Measurements from ENCODE around the gene ANTXR2.
"Not testable (repeated sequence)": the region's sequence is repeated elsewhere in the genome, so short reads cannot be mapped to it uniquely, and the experiment has no call there.

Gene ANTXR2

DNA sequence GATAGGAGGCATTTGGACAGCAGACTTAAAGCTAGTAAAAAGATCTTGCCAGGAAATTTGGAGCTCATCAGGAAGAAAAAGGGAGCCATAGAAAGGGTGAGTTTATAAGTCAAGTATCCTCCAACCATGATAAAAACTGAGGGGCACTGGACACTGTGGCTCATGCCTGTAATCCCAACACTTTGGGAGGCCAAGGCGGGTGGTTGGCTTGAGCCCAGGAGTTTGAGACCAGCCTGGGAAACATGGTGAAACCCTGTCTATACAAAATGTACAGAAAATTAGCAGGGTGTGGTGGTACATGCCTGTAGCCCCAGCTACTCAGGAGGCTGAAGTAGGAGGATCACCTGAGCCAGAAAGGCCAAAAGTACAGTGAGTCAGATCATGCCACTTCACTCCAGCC, 48.7 kb downstream of the ANTXR2 start:
- no peak for DNase-seq (ENCODE audit: low spot score)

DNA sequence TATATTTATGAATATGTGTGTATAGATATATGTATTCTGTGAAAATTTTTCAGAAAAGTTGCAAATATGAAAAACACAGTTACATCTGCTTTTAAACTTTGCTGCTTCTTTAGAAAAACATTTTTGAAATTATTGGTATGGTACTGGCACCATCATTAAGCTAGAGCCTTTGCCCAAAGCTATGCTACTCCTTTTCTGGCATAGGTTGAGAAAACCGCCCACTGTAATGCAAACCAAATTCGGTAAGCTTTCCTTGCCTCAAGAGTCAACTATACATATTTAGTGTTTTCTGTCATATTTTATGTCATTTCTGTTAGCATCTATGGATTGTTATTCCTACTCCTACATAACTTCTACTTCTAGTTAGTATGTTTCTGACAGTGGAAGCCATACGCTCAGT, 50.7 kb downstream of the ANTXR2 start:
- no peak for DNase-seq (ENCODE audit: low spot score)

- peak; percentile 78 for DNase-seq (ENCODE audit: low spot score)
Observed at GRCh38 chr4:80017125-80017854, 55.7 kb downstream of the ANTXR2 start.

DNA sequence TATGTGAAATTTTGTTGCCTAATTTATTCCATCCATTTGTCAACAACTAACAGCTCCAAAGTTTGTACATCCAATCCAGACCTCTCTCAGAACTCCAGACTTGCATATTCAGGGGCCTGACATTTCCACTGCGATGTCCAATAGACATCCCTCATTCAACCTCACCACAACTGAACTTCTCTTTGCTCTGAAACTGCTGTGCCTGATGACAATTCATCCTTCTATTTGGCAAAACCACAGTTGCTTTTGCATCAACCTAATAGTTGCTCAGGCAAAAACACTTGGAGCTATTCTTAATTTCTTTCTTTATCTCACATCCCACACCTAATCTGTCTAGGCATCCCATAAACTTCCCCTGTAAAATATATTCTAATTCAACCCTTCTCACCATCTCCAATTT, 56.5 kb downstream of the ANTXR2 start:
- no peak for DNase-seq (ENCODE audit: low spot score)

DNA sequence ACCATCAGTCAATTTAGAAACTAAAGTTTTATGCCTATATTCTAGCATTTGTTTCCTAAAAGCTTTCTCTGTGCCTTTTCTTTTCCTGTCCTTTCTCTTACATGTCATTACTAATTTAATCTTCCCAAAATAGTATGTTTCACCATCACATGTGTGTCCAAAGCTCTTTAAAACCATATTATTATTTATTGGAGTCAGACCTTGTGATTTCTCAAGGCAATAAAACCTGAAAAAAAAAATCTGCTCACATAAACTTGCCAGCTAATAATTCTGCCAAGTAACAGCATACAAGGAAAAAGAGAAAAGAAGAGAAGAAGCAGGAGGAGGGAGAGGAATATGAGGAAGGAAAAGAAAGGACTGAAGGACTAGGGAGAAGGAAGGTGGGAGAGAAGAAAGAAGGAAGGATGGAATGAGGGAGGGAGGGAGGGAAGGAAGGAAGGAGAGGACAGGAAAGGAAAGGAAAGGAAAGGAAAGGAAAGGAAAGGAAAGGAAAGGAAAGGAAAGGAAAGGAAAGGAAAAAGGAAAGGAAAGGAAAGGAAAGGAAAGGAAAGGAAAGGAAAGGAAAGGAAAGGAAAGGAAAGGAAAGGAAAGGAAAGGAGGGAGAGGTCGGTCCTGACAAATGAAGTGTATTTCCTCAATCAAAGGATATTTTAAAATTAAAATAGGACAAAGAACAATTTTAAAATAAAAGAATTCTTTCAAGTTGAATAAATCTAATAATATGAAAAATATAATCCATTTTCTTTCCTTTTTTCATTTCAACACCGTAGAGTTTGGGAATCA, 57.4 kb downstream of the ANTXR2 start:
- DNase-seq (ENCODE audit: low spot score), result no peak

- DNase-seq (ENCODE audit: low spot score), result no peak
Observed at GRCh38 chr4:80014531-80014930, 58.5 kb downstream of the ANTXR2 start.

DNA sequence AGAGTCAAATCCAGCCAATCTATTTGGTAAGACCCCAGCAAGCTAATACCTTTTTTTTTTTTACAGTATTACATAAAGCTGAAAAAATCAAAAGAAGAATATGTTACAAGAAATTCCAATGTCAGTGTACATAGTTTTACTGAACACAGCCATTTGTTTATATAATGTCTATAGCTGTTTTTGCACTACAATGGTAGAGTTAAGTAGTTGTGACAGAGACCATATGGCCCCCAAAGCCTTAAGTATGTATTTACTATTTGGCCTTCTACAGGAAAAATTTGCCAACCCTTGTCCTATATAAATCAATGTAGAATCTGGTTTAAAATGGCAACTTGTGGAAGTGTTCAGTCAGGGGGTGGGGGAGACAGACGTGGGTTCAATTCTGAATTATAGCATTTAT, 60.7 kb downstream of the ANTXR2 start:
- no peak for DNase-seq (ENCODE audit: low spot score)

DNA sequence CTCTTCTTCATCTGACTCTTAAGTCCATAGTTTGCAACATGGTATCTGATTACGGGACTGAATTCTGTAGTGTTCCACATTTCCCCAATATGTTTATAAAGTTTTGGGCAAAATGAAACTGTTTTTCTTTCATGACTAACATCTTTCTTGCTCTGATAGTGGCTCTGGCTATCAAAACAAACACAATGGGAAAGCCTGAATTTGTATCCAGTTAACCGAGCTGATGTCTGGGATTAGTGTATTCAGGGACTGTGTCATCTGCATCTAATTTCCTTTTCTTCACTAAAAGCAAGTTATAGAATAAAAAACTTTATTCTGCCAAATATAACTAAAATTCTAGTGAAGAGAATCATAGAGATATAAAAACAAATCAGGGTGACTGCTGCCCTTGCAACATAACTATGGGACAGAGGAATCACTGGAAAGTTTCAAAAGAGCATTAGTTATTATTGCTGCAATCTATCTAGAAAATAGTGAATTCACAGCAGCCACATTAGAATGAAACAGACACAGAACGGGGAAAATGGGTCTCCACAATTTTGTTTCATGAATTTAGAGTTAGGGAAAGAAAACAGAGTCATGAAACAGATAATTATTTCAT, 61.3 kb downstream of the ANTXR2 start:
- DNase-seq (ENCODE audit: low spot score), result peak; percentile 47

DNA sequence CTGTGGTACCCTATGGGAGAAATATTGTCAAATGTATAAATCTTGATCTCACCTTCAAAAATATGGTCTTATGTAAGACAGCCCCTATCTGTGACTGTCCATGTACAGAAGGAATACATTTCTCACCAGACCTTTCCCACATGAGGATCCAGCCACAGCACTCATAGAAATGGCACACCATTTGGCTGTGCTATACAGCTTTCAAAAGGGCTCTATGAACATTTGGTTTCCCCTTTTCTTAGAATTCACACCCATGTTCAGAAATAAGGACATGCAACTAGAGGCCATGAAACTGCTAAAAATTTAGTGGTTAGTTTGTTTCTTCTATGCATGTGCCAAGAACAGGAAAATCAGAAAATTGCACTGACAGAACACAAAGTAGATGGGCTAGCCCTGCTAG, 62.7 kb downstream of the ANTXR2 start:
- DNase-seq (ENCODE audit: low spot score), result no peak

- DNase-seq (ENCODE audit: low spot score), result no peak
Observed at GRCh38 chr4:80009806-80010205, 63.2 kb downstream of the ANTXR2 start.

DNA sequence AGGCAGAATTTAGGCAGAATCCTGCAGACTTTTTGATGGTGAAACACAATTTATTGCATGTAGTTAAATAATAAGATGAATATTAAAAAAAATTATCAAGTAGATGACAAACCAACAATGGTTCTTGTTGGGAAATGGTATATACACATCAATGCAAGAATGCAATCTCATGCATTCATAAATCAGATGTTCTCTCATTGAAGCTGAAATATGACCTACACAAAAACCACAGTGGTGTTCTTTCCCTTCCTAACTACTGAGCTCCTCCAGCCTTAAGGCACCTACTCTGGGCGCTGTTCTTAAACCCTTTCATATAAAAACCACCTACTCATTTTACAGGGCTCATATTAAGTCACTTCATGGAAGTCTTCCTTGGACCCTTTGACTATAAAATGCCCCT, 64.1 kb downstream of the ANTXR2 start:
- no peak for DNase-seq (ENCODE audit: low spot score)

- no peak for DNase-seq (ENCODE audit: low spot score)
Observed at GRCh38 chr4:80008351-80008750, 64.7 kb downstream of the ANTXR2 start.

DNA sequence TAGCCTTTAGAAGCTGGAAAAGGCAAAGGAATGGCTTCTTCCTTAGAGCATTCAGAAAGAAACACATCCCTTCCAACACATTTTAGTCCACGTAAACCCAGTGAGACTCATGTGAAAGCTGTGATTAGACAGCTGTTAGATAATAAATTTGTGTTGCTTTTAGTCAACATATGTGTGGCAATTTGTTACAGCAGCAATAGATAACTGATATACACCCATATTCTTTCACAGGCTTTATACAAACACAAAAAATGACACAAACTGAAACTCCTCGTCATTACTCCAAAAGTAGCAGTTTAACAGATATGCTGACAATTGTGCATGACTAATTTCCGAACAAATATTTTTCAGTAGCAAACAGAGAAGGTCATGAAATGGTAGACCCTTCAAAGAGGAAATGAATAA, 65.3 kb downstream of the ANTXR2 start:
- no peak for DNase-seq (ENCODE audit: low spot score)

DNA sequence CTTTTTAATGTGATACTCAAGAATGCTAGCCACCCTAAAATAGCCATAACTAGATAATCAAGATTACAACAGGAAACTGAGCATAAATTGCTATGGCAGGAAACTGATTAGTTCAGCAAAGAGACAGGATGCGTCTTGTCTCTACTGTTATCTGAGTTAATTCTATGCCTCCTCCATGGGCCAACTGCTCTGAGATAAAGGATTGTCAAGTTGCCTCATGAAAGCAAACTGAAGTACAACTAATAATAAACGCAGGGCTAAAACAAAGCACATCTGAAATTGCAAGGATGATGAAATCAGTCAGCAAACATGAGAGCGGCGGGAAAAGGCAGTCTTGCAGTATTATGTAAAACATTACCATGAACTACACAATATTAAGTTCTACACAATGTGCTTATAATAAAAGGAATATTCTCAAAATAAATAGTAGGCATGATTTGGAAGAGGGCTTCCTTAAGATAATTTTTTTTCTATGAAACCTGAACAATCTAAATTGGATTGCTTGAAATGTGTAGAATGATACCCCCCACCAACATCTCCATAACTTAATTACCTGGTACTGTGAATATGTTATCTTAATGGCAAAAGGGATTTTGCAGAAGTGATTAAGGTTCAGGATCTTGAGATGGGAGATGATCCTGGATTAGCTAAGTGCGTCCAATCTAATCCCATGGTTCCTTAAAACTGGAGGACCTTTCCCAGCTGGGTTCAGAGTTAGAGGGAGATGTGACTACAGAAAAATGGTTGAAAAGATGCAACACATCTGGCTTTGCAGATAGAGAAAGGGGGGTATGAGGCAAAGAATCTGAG, 65.9 kb downstream of the ANTXR2 start:
- DNase-seq (ENCODE audit: low spot score), result no peak

GRCh38 chr4:80005863-80006262, 67.2 kb downstream of the ANTXR2 start:
- DNase-seq (ENCODE audit: low spot score), result no peak

GRCh38 chr4:80004319-80004718, 68.7 kb downstream of the ANTXR2 start:
- DNase-seq (ENCODE audit: low spot score), result no peak

DNA sequence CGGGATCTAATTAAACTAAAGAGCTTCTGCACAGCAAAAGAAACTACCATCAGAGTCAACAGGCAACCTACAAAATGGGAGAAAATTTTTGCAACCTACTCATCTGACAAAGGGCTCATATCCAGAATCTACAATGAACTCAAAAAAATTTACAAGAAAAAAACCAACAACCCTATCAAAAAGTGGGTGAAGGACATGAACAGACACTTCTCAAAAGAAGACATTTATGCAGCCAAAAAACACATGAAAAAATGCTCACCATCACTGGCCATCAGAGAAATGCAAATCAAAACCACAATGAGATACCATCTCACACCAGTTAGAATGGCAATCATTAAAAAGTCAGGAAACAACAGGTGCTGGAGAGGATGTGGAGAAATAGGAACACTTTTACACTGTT, 70.5 kb downstream of the ANTXR2 start:
- DNase-seq (ENCODE audit: low spot score), result not testable (repeated sequence)

DNA sequence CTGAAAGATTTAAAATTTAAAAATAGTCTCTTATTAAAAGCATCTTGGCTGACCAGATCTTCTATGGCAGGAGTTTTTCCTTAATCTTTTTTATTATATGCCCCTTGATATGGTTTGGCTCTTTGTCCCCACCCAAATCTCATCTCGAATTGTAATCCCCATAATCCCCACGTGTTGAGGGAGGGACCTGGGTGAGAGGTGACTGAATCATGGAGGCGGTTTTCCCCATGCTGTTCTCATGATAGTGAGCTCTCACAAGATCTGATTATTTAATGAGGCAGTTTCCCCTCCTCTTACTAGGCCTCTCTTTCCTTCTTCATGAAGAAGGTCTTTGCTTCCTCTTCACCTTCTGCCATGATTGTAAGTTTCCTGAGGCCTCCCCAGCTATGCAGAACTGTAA, 74.0 kb downstream of the ANTXR2 start:
- DNase-seq (ENCODE audit: low spot score), result not testable (repeated sequence)

- DNase-seq (ENCODE audit: low spot score), result no peak
Observed at GRCh38 chr4:79998201-79998600, 74.8 kb downstream of the ANTXR2 start.

- DNase-seq (ENCODE audit: low spot score), result no peak
Observed at GRCh38 chr4:79996851-79997250, 76.2 kb downstream of the ANTXR2 start.

DNA sequence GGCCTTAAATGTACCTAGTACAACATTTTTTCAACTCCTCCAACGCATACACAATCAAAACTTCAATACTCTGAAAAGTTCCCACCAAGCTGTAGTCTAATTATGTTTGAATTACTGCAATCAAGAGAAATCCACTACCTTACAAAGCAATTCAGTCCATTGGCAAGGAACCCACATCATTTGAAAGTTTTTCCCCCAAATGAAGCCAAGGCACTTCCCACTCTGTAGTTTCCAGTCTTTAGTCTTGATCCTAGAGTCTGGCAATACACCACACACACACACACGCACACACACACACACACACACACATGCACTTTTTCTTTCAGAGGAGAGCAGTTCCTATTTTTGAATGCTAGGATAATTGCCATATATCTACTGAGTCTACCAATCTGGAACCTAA, 79.6 kb downstream of the ANTXR2 start:
- no peak for DNase-seq (ENCODE audit: low spot score)

GRCh38 chr4:79991601-79992000, 81.4 kb downstream of the ANTXR2 start:
- DNase-seq (ENCODE audit: low spot score), result no peak

Data from AG08395 (cell line).